GM19452 (cell line): ENCODE results near the gene METTL21C.

ENCODE experiments used
- ATAC-seq: cut with Tn5 transposase; IDR thresholded peaks from one replicate; pipeline ENCODE4 v1.9.1; 2021; ENCODE audit not compliant: unreplicated experiment

METTL21C gene

DNA sequence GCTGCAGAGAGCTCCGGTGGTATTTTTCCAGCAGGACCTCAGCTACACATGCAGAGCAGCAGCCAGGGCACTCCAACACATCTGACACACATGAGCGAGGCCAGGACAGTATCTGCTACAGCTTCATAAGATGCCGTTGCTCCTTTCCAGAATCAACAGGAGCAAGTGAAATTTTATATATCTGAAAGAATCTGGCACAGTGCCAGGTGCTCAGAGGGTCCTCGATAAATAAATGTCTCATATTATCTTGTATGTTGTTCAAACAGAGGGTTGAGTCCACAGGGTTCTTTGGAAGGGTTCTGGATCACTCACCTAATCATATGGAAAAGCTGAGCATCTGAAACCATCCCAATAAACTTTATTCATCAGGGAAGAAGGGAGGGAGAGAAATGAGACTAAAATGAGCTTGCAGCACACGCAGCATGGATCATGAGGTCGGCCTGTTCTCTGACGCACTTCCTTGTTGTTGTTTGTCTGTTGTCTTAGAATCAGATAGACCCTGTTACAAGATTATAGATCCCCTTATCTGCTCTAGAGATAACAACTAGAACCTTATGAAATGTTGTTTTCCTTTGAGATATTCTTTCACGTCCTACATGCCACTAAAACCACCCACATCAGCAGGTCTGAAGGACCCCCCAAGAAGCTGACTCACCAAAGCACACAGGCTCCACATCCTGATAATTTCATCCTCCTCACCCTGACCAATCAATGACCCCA lies 3.2 kb upstream of the METTL21C start:
- ATAC-seq = no peak

GRCh38 chr13:102697264-102697663 lies 2.4 kb upstream of the METTL21C start:
- ATAC-seq = no peak

GRCh38 chr13:102696465-102696864 lies 1.6 kb upstream of the METTL21C start:
- ATAC-seq = no peak

DNA sequence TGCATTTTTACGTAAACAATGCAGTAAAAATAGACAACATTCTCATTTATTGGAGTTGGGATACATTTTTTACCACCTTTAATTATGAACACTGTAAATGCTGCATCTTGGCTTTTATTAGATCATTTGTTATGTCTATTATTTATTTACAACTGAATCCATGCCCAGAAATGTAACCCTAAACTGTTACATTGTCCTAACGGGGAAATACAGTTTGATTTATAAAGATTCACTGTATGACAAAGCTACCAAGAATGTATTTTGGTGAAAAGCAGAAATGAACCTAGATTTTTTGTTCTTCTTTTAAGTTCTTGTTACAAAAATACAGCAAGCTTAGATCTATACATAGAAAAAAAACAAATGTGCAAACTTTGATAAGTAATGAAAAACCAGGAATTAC lies 1.1 kb downstream of the METTL21C start:
- no peak for ATAC-seq

DNA sequence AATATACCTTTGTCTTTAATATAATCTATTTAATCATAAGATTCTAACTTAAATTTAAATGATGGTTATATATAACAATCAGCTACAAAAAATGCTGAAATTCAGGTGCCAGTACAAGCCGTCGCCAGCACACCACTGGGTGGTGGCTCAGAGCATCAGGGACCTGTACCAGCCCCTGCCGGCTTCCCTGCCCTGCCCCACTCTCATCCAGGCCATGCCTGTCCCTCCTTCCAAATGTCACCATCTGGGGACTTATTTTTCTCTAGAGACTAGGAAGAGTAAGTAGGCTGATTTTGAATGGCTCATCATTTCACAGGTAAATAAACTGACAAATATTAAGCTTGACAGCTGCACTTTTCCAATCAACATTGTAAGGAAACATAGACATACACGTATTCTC lies 1.6 kb downstream of the METTL21C start:
- no peak for ATAC-seq

DNA sequence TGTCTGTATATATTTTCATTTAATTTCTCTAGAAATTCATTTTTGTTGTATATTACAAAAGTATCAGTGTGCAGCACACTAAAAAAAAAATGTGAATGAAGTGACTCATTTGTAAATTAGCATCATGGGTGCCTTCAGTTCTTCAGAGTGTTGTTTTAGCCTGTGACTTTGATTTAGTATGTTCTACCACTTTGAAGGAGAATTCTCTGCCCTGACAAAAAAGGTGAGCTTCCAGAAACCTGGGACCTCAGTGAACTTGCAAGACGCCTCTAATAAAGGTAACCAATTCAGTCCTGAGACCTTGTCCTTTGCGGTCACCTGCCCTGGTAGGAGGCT lies 2.4 kb downstream of the METTL21C start:
- no peak for ATAC-seq

GRCh38 chr13:102690883-102691282 lies 4.0 kb downstream of the METTL21C start:
- no peak for ATAC-seq

- no peak for ATAC-seq
These were observed 6.4 kb downstream of the METTL21C start for GRCh38 chr13:102688306-102688973.

- no peak for ATAC-seq
These were observed 7.3 kb downstream of the METTL21C start for GRCh38 chr13:102687520-102687919.

DNA sequence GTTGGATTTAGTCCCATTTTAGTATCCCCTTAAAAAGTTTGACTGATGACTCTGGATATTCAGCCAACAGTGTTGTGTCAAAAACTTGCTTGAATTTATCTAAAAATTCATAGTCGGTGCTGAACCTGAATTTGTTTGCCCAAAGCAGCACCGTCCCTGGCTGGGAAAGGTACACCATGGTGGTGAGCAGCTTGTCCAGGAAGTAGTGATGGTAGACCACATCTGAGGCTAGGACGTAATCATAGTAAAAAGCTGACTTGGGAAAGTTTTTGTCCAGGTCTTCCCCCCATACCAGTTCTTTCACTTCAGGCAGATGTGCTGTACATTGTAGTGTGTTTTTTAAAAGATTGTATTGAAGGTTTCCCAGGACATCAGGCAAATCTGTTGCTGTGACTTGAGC lies 8.8 kb downstream of the METTL21C start:
- ATAC-seq = no peak

GRCh38 chr13:102683637-102684036 lies 11.2 kb downstream of the METTL21C start:
- ATAC-seq = no peak

GRCh38 chr13:102682727-102683126 lies 12.1 kb downstream of the METTL21C start:
- ATAC-seq = no peak

- ATAC-seq = no peak
These were observed 12.6 kb downstream of the METTL21C start for GRCh38 chr13:102682211-102682610.

- ATAC-seq = no peak
These were observed 13.8 kb downstream of the METTL21C start for GRCh38 chr13:102680842-102681740.

DNA sequence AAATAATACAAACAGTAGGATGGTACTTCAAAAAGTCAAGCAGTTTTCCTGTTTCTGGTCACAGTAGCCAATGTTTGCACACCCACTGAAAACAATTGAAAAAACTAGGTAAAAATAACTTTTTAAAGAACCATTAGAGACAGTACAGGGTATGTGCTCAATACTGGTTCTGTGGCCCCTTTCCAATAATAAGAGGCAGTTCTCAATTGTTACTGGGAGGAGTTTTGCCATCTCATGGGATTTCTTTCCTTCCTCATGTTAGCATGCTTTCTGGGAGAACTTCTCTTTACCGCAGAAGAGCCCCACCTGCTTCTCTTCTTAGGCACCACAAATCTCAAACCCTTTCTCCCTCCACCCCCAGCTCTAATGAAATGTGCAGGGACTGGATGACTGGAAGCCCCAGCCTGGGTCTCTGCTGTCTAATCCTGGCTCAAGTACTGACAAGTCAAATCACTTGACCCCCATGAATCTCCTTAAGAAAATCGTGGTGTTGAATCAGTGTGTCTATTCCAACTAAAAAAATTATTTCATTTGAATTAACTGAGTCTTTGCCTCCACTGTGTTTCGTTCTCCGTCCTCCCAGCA lies 14.6 kb downstream of the METTL21C start:
- no peak for ATAC-seq

GRCh38 chr13:102679449-102680132 lies 15.3 kb downstream of the METTL21C start:
- ATAC-seq = no peak

GRCh38 chr13:102678339-102679107 lies 16.3 kb downstream of the METTL21C start:
- ATAC-seq = no peak

GRCh38 chr13:102677122-102677521 lies 17.7 kb downstream of the METTL21C start:
- no peak for ATAC-seq

GRCh38 chr13:102675115-102675514 lies 19.7 kb downstream of the METTL21C start:
- no peak for ATAC-seq

DNA sequence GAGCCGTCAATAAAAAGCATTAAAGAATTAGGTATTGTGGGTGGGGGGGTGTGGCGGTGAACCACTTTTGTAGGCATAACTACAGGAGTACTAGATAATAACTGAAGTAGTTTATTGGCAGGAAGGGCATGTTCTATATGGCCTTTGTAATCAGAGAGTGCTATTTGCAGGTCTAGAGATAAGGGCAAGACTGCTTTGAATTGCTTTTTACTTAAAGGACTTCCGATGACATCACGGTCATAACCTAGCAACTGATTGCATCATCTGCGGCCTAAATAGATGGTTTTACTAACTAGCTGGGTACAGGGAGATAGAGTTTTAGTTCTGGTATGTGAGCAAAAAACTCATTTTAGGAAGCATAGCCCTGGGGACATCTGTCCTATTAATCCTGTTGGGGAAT lies 24.7 kb downstream of the METTL21C start:
- no peak for ATAC-seq
